ENCODE measurements around the gene OR10H3.
"Not testable (repeated sequence)": the region's sequence is repeated elsewhere in the genome, so short reads cannot be mapped to it uniquely, and the experiment has no call there.

- TF ChIP-seq CTCF, POLR2A (IDR thresholded peaks at IDR 0.05): not testable (repeated sequence)
These were observed 45.1 kb downstream of the OR10H3 start for GRCh38 chr19:15782896-15783295.

Data from uterus (tissue), 2 donors.